ENCODE measurements around the gene ADAM12.
"Not testable (repeated sequence)": the region's sequence is repeated elsewhere in the genome, so short reads cannot be mapped to it uniquely, and the experiment has no call there.

ADAM12 gene

DNA sequence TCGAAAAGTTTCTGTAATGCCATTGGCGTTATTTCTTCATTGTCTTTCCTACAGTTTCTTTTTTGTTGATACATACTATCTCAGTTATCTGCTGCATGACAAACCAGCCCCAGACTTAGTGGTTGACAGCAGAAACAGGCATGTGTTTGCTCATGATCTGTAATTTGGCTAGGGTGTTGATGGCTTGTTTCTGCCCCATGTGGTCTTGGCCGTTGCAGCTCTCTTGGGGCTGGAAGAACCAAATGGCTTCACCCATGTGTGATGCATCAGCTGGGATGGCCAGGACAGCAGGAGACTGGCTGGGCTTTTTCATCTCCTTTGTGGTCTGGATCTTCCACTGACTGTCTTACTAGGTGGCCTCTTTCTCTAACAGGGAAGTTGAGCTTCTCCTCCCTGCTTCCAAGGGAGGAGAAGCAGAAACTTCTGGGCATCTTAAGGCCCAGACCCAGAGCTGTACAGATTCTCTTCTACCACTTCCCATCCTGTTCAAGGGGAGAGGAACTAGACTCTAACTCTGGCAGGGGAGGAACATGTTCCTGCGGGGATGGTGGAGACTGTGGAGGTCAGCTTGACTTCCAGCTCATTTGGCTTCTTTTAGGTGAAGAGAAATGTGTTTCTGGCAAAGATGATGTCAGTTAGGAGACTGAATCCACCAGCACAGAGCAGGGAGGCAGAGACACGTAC is 402.6 kb downstream of the ADAM12 start:
- no peak for DNase-seq (ENCODE audit: low read depth, low spot score)

DNA sequence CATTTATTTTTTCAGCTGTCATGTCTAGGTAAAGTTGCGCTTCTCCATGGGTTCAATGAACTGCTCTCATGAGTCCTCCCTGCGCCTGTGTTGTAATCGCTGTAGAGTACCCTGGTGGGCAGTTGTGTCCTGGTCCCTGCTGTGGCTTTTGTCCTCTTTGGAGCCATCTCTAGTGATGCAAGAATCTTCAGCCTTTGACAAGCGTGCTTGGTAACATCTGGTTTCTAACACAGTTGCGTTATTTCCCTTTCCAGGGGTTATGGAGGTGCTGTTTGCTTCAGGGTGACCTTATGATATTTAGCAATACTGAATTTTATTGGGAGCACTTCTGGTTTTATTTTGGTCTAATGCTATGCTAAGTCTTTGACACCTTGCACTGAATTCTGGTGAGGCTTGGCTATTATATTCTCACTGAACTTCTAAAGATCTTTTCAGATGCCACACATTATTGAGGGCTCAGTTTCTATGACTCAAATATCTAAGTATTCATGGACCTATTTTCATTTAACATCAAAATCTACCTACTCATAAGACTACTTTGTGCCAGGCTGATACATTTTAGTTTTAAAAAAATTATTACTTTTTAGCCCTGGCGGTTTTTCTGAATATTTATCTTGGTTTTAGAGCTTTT is 403.3 kb downstream of the ADAM12 start:
- DNase-seq (ENCODE audit: low read depth, low spot score): no peak

DNA sequence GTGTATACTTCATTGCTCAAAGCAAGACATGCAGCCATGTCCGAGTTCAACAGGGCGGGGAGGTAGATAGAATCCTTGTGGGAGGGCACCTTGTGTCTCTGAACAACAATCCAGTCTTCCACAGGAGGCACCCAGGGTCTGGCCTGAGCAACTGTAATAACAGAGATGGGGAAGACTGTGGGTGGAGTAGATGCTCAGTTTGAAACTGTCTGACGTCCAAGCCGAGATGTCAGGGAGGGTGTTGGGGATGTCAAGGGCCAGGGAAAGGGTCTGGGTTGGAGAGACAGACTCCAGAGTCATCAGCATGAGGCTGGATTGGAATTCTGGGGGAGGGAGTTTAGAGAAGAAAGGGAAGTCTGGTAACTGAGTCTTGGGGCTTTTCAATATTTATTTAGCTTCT is 403.9 kb downstream of the ADAM12 start:
- DNase-seq (ENCODE audit: low read depth, low spot score): peak; percentile 87

DNA sequence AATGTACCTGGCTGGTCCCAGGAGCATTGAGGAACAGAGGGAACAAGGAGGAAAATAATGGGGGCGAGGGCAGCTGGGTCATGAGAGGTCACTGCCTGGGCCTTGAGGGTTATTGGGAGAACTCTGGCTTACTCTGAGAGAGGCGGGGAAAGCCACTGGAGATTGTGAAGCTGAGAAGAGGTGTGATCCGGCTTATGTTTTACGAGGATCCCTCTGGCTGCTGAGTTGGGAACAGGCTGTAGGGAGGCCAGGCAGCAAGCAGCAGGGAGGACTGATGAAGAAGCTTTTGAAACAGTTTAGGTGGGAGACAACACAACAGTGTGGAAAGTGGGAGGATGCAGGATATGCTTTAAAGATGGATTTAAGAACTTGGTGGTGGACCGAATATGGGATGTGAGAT is 404.6 kb downstream of the ADAM12 start:
- no peak for DNase-seq (ENCODE audit: low read depth, low spot score)

DNA sequence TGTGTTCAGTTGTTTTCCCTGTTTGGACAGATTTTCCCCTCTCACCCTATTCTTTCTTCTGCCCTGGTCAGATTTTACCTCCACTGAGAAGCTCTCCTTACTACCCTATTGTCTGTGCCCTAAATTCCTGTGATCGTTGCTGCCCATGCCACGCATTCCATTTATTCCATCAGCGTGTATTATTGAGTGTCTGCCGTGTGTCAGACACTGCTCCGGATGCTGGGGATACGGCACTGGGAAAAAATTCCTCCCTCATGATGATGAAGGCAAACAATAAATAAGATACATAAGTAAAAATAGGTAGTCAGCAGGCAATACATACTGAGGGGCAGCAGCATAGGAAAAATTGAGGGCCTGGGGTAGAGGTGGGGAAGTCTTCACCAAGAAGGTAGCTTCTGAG is 405.1 kb downstream of the ADAM12 start:
- DNase-seq (ENCODE audit: low read depth, low spot score): no peak

DNA sequence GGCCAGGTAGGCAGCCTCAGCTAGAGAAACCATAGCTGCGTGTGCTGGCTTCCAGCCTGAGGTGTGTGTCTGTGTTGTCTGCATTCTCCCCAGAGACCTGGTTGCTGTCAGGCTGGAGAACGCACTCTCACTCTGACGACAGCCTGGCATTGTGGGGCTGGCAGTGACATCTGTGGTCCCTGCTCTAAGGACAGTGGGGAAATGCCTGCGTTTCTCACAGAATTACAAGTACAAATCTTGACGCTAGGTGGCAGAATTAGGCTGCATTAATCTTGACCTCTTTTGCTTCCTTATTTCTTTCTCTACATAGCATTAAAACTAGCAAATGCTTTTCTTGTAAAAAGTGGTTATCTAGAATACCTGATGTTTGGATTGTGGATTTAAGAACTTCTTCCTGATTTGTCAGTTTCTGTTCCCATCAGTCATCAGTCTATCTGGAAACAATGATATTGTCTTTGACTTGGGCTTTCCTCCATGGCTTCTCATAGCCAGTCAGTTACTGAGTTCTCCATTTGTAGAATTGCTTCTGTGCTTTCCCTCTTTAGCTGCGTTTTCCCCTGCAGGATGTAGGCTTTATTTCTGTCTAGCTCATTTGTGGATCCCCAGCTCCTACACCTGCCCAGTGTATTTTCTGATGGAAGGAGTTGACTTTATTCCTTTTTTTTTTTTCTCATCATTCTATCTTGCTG is 405.9 kb downstream of the ADAM12 start:
- peak; percentile 47 for DNase-seq (ENCODE audit: low read depth, low spot score)

DNA sequence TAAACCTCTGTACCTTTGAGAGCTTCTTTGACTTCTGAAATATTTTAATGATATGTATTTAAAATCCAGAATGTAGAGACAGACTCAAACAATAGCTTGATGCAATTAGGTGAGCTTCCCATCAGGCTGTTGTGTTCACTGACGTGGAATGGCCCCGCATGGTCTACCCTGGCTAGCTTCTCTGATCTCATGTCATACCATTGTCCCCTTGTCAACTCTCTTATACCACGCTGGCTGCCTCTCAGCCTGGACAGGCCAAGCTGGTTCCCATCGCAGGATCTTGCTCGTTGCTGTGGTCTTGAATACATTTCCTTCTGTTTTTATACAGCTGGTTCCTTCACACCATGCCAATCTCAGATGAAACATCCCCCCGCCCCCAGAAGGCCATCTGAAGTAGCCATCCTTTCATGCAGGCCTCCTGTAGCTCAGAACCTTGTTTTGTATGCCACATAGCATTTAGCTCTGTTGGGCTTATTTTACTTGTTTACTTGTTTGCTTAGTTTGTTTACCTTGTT is 407.7 kb downstream of the ADAM12 start:
- DNase-seq (ENCODE audit: low read depth, low spot score): no peak

DNA sequence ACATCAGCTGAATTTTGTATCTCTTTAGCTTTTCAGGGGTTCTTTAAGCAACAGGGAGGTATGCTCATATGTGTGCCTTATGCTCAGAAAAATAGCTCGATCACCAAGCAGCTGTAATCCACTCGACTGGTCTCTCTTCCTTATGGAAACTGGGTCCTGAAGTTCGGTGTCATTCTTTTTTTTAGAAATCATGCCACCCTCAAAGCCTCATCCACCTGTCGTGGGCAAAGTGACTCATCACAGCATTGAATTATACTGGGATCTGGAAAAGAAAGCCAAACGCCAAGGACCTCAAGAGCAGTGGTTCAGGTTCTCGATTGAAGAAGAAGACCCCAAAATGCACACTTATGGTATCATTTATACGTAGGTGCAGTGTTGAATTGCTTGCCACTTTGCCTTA is 408.3 kb downstream of the ADAM12 start:
- DNase-seq (ENCODE audit: low read depth, low spot score): no peak

DNA sequence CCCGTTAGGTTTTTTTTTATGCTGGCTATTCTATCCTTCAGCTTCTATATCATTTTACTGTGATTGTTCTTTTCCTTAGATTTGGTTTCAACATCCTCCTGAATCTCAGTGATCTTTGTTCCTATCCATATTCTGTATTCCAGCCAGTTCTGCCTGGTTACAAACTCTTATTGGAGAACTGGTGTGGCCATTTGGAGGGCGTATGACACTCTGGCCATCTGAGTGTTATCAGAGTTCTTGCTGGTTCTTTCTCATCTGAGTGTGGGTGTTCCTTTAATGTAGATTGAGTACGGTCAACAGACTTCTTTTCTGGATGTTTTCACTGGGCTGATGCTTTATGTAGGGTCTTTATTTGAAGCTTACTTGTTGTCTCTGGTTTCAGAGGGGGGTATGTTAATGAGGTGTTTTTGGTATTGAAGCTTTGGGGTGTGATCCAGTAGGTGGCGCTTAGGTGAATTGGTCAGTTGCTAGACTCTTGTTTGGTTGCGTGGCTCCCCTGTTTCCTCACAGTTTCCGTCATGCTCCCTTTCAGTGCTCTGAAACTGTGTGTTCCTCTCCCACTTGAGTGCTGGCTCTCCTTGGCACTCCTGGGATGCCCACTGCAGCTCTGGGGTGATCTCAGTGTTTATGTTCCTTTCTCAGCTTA is 411.2 kb downstream of the ADAM12 start:
- no peak for DNase-seq (ENCODE audit: low read depth, low spot score)

DNA sequence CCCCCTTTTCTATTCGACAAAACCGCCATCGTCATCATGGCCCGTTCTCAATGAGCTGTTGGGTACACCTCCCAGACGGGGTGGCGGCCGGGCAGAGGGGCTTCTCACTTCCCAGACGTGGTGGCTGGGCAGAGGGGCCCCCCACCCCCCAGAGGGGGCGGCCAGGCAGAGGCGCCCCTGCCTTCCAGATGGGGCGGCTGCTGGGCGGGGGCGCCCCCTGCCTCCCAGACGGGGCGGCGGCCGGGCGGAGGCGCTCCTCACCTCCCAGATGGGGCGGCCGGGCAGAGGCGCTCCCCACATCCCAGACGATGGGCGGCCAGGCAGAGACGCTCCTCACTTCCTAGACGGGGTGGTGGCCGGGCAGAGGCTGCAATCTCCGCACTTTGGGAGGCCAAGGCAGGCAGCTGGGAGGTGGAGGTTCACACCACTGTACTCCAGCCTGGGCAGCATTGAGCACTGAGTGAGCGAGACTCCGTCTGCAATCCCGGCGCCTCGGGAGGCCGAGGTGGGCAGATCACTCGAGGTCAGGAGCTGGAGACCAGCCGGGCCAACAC is 418.1 kb downstream of the ADAM12 start:
- DNase-seq (ENCODE audit: low read depth, low spot score): not testable (repeated sequence)

DNA sequence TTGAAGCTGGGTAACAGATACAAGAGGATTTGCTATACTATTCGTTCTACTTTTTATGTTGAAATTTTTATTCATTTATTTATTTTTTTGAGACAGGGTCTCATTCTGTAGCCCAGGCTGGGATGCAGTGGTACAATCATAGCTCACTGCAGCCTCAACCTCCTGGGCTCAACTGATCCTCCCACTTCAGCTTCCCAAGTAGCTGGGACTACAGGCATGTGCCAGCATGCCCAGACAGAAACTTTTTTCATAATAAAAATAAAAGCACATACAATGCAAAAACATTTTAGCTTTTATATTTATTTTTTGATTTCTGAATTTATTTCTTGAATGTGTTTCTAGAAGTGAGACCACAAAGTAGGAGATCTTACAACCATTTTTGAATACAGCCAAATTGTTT is 420.7 kb downstream of the ADAM12 start:
- DNase-seq (ENCODE audit: low read depth, low spot score): no peak

DNA sequence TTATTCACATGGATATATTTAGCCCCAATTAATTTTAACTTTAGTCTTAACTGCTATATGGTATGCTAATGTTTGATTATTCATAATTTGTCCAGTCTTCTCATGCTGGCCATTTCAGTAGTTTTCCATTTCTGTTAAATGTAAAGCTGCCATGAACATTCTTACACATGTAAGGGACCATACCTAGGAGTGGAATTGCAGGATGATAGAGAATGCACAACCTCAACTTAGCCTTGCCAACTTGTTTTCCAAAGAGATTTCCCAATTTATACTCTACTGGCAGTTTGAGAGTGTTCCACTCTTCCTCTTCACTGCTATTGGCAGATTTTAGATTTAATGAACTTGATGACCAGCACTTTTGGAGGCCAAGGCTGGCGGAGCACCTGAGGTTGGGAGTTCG is 423.7 kb downstream of the ADAM12 start:
- DNase-seq (ENCODE audit: low read depth, low spot score): no peak

All from brain pericyte (primary cell).